Right forelimb (tissue), 1 donor: ENCODE data around the gene RASSF1.
A peak's percentile ranks its signal among the peaks of the same experiment; 100 is the strongest.

Experiments used
- DNase-seq: peaks from one replicate; pipeline ENCODE4 v3.0.0-alpha.2; 2018

Gene RASSF1

DNA sequence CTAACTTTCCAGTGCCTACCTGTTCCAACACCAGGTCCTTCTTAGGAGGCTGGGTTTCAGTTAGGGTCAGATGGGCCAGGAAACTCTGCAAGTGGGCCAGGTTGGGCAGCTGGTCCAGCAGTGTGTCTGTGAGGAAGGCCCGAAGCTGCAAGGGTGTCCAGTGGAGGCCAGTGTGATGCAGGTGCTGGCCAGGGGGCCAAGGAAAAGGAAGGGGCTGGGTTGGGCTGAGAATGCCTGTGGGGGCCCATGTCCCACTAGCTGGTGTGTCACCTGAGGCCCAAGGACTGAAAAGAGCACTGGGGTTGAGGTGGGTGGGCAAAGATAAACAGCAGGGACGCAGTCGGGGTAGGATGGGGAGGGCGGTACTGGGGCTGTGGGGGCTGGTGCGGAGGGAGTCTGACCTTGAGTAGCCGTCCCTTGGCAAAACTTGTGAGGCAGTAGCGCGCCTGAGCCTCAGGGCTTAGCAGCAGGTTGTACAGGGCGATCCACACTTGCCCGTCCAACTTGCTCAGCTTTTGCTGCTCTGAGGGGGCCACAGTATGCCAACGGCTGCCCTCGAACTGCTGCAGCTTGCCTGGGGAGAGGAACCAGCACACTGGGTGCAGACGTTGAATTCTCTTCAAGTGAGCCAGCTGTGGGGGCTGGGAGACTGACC is 1.5 kb upstream of the RASSF1 start:
- no peak for DNase-seq

DNA sequence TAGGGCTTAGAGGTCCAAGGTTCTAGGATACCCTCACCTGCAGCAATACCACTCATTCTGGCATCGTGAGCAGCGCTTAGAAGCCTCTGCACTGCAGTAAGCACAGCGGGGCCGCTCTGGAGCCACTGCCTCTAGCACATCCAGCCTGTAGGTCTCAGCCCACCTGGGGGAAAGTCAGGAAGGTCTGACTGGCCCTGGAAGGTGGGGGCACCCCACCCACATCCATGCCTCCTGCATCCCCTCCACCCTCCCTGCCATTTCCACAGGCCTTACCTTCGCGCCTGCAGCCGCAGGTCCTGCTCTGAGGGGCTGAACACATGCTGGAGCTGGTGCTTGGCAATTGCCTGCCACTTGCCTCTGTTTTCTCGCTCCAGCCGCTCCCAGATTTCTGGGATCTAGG is 901 bp upstream of the RASSF1 start:
- DNase-seq = no peak

DNA sequence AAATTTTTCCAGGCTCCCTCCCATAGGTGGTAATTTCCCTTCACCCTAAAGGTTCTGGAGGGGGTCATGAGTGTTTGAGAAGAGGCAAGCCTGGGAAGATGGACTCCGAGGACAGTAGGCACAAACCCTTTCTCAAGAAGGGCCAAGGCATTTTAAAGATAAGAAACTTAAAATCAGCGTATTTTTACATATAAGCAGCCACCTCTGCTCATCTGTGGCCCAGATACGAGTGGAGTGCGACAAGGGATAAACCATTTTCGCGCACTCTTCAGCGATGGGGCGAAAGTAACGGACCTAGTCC is 539 bp downstream of the RASSF1 start:
- no peak for DNase-seq

DNA sequence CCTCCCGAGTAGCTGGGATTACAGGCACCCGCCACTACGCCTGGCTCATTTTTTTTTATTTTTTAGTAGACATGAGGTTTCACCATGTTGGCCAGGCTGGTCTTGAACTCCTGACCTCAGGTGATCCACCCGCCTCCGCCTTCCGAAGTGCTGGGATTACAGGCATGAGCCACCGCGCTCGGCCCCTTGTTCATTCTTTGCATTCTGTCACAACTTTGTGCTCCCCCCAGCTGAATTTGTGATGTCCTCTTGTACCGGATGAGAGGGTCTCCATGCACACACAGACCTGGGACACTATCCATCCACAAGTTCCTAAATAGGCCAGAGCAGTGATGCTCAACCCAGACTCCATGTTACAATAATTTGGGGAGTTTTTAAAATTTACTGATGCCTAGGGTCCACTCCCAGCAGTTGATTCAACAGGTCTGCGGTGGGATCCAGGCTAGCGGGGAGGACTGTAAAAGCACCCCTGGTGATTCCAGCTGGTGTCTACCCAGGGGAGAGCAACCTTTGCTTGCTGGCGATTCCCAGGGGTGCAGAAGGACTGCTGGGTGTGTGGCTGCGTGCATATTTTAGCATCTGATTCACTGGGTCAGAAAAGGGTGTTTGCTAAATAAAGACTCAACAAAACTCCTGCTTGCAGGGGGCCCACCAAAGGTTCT is 1.0 kb downstream of the RASSF1 start:
- DNase-seq = no peak

DNA sequence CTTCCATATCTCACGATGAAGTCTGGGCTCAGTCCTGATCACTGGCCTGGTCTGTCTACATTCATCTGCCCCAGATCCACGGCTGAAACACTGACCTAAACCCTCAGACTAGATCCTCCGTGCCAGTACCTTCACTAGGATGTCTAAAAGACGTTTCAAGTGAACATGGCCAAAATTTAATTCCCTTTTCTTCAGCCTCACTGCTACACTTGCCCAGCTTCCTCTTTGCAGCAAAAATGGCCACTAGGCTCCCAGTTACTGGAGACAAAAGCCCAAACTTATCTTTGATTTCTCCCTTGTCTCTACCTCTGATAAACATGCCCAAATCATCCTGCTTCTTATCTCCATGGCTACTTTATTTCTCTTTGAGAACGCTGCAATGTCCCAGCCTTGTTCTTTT is 1.7 kb downstream of the RASSF1 start:
- DNase-seq = no peak

DNA sequence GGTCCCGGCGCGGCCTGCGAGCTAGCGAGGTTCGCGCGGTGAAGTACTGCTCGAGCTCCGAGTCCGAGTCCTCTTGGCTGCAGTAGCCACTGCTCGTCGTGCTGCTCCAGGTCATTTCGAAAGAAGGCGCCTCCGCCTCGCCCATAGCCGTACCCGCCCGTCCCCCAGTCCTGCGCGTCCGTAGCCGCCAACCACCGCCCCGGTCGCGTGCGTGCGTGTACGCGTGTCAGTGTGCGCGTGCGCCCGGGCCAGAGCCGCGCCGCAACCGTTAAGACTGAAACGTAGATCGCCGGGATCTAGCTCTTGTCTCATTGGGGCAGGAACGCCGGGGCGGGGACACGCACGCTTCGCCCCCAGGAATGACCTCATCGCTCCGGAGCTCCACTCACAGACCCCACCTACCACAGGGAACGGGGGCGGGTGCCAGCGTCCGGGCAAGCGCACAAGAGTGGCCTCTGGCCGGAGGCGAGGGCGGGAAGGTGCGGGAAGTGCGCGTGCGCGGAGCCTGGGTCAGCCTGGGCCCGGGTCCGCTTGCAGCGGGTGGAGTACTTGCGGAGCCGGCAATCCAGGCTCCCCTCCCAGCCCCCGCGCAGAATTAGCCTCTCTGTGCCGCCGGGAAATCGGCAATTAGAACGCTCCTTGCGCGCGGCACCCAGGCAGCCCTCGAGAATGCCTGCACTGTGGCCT is 3.3 kb downstream of the RASSF1 start:
- DNase-seq = peak; percentile 99

DNA sequence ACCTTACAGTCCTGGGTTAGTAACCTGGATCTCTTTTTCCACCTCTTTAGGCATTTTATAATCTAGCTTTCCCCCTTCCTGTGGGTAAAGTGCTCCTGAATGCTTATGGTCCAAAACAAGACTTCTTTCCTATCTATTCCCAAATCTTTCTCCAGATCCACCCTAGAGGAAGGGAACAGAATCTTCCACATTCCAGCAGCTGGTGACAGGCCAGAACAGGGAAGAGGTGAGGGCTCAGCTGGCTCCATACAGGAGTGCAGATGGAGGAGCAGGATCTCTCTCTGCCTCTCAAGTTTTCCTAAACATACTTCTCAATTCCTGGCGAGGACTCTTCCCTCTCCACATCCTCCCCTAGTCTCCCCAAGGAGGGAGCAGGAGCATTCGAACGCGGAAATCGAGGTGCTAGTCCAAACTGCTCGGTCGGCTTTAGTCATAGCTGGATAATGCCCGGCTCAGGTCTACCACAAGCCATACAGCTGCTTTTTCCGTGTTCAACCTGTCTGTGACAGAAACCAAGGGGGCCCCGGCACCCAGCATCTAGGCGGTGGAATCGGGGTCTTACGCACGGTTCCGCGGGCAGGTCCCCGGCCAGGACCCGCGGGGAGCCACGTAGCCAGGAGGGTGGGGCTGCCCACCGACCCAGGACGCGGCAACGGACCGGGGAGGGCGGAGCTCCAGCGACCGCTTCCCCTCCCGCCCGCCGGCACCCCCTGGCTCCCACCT is 4.0 kb downstream of the RASSF1 start:
- no peak for DNase-seq

DNA sequence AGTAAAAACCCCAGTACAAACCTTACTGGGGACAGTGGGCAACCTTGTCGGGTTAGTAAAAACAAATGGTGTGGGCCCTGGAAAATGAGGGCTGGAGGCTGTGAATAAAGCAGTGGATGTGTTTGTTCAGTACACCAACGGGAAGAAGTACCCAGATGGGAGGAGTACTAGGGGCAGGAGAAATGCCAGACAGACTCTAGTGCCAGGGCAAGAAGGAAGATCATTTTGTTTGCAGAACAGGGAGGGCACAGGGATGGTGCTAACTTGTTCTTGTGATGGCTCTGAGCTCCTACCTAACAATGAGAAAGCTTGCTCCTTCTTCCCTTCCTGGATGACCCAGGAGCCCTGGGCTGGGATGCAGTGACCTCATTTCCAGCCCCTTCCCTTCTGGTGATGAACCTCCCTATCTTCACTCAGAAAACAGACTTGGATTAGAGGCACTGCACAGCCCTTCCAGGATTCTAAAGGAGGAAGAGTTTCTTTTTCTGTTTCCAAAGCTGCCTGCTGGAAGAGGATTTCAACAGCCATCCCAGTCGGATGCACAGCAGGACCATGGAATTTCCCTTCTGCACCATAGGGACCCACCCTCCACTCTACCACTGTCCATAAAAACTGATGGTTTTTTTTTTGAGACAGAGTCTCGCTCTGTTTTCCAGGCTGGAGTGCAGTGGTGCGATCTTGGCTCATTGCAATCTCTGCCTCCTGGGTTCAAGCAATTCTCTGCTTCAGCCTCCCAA is 6.1 kb downstream of the RASSF1 start:
- DNase-seq = no peak

DNA sequence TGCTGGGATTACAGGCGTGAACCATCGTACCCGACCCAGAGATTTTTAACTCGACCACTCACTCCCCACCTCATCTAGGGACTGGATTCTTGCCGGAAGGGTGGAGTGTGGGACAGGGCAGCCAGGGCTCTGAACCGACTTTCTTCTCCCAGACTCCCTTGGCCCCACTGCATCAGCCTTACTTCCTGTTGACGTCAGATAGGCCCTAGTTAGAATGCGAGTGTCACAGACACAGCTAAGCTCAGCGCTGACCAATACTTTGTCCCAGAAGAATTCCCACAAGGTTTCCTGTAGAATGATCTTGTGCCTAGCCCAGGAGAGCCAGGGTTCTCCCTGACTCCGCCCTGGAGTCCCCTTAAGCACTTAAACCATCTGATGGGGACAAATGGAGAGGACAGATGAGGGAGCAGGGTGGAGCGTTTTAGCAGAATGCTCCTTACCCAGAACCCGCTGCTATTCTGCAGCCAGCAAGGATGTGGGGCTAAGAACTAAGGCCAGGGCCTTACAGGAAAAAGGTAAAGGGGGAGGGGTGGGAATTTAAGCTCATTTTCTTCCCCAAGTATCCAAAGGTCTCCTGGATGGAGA is 6.8 kb downstream of the RASSF1 start:
- no peak for DNase-seq

DNA sequence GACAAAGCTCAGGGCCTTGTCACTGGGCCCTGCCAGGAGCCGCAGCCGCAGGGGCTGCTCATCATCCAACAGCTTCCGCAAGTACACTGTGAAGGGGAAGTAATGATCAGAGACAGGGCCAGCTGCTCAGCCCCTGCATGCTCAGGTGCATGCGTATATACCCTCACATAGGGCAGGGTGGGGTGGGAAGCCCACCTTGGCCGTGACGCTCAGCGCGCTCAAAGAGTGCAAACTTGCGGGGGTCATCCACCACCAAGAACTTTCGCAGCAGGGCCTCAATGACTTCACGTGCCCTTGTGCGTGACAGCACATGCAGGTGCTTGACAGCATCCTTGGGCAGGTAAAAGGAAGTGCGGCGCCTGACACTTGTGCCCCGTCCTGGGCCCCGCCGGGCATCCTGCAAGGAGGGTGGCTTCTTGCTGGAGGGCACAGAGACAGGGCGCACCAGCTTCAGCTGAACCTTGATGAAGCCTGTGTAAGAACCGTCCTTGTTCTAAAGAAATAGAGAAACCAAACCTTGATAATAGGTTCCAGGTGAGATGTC is 9.2 kb downstream of the RASSF1 start:
- no peak for DNase-seq

DNA sequence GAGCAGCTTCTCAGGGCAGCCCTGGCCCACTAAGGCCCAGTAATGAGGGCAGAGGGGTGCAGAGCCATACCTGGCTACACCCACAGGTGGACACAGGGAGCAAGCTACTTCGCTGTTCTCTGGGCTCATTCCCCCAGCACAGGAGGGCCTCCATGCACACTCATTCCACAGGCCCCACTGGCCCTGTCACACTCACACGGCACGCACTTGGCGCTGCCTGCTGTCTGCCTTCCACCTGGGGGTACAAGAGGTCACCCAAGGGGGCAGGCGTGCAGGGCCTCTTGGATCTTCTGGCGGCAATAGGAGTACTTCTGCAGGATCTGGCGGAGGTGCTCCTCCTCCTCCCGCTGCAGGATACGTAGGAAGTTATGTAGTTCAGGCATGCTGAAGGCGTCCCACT is 10.3 kb downstream of the RASSF1 start:
- DNase-seq = no peak

DNA sequence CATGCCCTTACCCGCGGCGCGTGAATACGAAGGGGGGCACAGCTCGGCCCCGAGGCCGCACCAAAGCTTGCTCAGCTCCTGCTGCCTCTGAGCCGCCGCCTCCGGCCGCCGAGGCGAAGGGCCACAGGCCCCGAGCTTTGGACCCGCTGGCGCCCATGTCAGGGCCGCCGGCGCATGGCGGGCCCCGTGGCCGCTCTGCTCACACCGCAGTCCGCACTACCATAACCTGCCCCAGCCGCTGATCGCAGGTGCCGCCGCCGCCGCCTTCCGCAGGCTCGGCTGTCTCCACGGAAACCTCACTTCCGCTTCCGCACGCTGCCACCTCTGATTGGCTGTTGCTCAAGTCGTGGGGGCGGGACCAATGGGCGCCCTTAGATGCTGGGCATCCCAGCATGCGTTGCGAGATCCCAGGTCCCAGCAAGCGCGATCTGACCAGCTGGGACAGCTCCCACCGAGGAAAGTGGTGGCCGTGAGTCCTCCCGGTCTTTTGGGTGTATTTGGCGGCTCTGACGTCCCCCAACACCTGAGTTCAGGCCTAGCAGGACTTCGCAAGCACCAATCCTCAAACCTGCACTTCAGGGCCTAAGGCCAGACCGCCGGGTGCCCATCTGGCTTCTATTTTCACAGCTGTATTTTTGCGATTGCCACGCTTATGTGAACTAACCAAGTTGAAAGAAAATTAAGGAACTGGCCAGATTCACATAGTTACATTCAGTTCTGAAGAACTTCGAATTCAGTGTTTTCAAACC is 12.5 kb downstream of the RASSF1 start, which contains the start of gene TUSC2:
Gene TUSC2 (minus strand): TSS at position 281 of the 749 bp plus-strand sequence. CDS start 124 bp downstream, at position 157.
- peak; percentile 96 for DNase-seq

DNA sequence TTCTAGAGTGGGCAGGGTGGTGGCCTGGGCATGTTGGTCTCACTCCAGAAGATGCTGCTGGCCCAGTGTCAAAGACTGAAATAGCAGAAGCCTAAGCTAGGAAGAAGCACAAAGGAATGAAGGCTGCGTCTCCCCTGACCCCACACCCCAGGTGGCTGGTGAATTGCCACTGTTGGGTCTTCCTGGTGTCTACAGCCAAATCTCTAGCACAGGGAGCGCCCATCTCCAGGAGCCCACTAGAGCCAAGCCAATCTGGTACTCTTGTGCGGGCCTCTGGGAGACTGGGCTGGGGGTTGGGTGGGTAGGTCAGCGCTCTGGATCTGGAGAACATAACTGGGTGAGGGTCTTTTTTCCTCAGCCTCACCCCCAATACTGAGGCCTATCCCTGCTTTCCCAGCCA is 13.5 kb downstream of the RASSF1 start:
- no peak for DNase-seq

DNA sequence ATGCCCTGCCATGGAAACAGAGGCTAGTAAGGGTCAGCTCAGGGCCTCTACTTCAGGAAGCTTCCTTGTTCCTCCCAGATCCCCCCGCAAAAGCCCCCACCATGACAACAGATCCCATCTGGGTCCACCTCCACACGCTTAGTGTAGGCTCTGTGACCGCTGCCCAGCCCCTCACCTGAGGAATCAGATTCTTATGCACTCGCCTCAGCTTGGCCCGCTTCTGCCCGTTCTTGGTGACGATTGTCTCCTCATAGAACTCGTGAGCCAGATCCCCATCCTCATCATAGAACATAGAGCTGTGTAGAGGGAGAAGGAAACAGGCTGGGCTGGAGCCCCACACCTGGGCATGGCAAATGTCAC is 14.5 kb downstream of the RASSF1 start:
- no peak for DNase-seq

DNA sequence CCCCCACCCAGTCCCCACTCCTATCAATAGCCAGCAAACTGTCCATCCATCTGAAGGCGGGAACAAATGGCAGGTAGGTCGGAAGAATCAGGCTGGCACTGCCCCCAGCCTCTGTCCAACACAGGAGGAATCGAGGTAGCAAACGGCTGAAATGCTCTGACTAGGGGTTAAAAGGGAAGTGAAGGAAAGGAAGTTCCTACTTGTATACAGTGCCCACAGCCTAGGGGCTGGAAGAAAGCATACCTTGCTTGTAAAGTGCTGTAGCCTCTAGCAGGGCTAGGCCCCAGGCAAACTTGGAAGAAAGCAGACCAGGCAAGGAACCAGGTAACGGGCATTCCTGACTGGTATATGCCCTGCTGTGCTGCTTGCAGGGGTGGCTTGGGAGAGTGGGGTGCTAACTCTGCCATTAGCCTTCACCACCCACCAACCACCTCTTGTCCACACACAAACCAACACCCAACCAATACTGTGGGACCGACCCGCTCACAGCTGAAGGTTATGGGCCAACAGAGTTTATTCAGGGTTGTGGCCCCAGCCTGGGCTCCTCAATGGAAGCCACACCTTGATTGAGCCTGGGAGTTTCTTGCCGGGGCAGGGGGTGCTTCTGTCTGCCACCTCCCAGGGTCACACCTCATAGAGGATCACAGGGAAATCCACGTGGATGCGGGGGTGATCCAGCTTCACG is 15.0 kb downstream of the RASSF1 start:
- DNase-seq = no peak

DNA sequence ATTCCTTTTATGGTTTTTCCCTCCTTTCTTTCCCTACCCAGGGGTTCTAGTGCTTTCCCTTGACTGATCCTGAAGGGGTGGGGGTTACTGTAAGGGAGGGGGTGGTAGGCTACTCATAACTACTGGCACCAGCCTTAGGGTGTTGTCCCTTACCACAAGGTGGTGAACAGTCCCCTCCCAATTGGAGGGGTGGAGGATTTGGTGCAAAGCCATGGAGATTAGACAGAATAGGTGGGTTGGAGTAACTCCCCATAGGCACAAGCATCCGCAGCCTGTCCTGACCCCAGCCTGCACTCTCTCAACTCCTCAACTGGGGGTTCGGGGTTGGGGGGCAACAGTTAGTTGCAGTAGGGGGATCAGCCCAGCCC is 15.5 kb downstream of the RASSF1 start:
- no peak for DNase-seq

DNA sequence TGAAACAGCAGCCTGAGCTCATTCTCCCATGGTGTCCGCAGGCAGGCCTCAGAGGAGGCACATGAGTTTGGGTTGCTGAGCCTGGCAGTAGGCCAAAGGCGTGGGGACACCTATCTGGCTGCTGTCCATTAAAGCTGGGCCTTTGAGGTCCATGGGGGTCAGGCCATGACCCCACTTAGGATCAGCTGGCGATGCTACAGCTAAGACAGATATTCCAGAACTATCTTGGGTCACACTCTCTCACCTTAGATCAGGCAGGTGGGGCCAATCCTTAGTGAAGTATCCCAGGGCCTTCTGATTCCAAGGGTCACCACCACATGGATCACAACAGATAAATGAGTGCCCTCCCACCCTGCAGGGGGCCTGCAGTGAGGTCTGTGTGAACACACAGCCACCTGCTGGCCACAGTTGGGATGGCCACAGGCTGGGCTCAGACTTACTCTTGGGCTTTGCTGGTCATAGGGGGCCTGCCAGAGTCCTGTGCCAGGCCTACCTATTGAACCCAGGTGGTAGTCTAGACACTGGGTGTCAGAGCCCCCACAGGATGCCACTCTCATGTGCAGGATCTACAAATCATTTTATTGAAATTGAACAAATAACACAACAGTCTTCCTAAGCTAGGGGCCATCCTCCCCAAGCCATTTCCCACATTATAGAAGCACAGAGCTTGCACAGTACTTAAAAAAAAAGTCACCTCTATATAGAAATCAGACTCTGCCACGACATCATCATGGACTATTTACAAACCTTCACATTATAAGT is 16.1 kb downstream of the RASSF1 start:
- peak; percentile 74 for DNase-seq

DNA sequence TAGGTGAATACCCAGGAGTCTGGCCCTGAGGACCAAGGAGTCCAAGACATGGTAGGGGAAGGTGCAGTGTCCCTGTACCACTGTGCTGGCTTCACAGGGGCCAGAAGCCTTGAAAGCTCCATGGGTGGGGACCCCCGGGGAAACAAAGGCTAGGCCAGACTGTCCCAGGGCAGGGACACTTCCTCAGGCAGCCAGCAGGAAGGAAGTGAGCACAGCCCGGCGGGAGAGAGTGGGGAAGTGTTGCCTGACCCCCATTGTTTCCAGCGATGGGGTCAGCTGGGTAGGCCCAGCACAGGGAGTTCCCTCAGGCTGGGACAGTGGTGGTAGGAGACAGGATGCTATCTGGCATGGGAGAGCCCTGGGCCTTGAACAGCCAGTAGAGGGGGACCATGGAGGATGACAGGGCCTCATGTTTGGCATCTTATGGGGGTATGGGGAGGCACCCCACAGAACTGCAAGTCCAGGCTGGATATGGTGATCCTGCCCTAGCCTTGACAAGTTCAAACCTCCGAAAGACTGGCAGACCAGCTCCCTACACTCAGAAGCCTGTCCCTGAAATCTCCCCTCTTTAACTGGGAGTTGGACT is 16.9 kb downstream of the RASSF1 start:
- DNase-seq = no peak

DNA sequence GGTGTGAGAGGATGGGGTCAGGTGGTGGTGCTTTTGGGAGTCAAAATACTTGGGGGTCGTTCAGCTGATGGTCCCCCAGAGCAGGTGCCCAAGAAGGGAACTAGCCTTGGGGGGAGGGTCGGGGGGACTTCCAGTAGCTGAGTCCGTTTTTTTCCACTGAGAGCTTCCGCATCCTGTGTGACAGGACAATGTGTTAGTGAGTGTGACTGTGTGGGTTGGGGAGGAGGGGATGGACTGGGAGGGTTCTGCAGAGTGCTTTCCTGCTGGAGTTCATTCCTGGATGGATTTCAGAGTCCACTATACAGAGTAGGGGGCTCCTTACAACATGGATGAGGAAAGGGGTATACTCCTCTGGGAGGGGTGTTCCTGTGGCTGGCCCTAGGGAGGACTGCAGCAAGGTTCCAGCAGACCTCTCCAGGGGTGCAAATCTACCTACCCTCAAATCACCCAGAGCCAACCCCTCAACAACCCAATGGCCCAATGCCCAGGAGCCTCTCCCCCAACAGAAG is 17.5 kb downstream of the RASSF1 start:
- DNase-seq = no peak
